Measurements from ENCODE around the gene COPE.
A peak's percentile ranks its signal among the peaks of the same experiment; 100 is the strongest.

Gene COPE

DNA sequence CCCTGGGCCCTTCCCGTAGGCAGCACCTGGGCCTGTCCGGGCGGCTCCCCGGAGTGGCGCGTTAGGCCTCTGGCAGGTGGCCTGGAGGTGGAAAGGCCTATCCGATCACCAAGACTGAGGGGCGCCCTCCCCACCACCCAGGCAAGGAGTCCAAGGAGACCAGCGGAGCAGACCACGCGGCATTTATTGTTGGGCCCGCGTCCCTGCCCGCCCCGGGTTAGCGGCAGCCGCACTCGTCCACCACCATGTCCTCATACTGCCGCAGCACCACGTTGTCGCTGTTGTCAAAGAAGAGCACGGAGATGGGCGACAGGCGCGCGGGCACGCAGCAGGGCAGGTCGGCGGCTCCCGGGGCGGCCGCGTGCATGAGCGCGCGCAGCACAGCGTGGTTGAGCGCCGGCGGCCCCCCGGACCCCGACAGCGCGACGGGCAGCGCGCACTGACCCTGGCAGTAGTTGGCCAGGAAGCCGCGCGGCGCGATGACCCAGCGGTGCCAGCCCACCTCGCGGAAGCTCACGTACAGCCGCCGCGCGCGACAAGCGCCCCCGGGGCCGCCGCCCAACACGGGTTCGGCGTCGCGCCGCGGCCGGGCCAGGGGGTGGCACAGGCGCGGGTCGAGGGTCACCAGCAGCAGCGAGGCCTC lies 50.7 kb downstream of the COPE start:
- TF ChIP-seq TAF1 (IDR thresholded peaks at IDR 0.05; ENCODE audit: borderline replicate concordance, low read depth, low read length): no peak
- no peak for TF ChIP-seq POLR2A (IDR thresholded peaks at IDR 0.05; ENCODE audit: low read depth, low read length)
- no peak for TF ChIP-seq POLR2AphosphoS5 (IDR thresholded peaks at IDR 0.05; ENCODE audit: low read depth, low read length)
- FAIRE-seq: no peak
- no peak for DNase-seq (ENCODE audit: insufficient read length)

DNA sequence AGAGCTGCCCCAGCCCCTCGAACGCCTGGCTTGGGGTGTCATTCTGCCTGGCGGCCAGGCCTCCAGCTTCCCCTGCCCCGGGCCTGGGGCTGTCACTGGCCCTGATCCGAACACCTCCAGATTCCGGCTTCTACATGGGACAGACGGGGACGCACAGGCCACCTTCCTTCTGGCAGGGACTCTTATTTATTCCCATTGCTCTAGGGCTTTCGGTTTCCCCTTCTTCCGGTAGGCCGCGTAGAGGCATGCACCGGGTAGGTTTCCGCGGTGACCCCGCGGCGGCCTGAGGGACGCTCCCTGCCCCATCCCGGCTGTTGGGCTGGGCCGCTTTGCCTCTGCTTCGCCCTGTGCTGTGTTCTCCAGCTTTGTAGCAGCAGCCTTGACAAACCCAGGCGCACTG lies 51.4 kb downstream of the COPE start:
- DNase-seq (ENCODE audit: insufficient read length) (no peak), FAIRE-seq (no peak)
- TF ChIP-seq POLR2AphosphoS5 (IDR thresholded peaks at IDR 0.05; ENCODE audit: low read depth, low read length) (no peak), POLR2A (IDR thresholded peaks at IDR 0.05; ENCODE audit: low read depth, low read length) (no peak), TAF1 (IDR thresholded peaks at IDR 0.05; ENCODE audit: borderline replicate concordance, low read depth, low read length) (no peak)

DNA sequence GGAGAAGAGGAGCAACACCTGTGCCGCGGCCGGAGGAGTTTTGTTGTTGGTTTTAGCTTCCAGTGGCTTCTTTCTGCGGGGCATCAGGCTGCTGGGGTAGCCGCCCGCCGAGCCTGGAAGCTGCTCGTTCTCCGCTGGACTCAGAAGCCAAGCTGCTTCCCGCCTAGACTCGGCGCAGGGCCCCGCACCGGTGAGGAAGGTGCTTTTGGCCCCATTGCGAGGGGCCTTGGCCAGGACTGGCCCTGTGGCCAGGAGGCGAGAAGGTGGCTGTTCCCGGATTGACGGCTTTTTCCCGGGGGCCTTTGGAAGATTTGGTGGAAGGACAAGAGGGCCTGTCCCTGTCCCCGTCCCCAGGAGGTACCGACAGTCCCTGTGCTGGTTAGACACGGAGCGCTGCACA lies 52.0 kb downstream of the COPE start:
- TF ChIP-seq POLR2A (IDR thresholded peaks at IDR 0.05; ENCODE audit: low read depth, low read length) (no peak), POLR2AphosphoS5 (IDR thresholded peaks at IDR 0.05; ENCODE audit: low read depth, low read length) (no peak), TAF1 (IDR thresholded peaks at IDR 0.05; ENCODE audit: borderline replicate concordance, low read depth, low read length) (no peak)
- FAIRE-seq: no peak
- DNase-seq (ENCODE audit: insufficient read length): no peak

DNA sequence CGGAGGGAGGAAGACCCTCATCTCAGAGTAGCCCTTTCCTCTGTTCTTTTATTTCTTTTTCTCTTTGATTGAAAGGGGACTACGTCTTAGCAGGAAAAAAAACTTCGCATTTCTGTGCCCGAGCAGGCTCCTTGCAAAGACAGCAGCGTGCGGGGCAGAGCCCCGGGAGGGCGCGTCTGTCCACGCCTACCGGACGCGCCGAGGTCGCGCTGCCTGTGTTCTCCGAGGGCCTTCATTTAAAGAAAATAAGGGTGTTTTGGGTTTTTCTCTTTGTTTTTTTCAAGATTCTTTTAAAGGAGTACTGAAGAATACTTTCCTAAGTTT lies 52.4 kb downstream of the COPE start:
- DNase-seq (ENCODE audit: insufficient read length) (no peak), FAIRE-seq (no peak)
- TF ChIP-seq TAF1 (IDR thresholded peaks at IDR 0.05; ENCODE audit: borderline replicate concordance, low read depth, low read length) (no peak), POLR2A (IDR thresholded peaks at IDR 0.05; ENCODE audit: low read depth, low read length) (no peak), POLR2AphosphoS5 (IDR thresholded peaks at IDR 0.05; ENCODE audit: low read depth, low read length) (no peak)

DNA sequence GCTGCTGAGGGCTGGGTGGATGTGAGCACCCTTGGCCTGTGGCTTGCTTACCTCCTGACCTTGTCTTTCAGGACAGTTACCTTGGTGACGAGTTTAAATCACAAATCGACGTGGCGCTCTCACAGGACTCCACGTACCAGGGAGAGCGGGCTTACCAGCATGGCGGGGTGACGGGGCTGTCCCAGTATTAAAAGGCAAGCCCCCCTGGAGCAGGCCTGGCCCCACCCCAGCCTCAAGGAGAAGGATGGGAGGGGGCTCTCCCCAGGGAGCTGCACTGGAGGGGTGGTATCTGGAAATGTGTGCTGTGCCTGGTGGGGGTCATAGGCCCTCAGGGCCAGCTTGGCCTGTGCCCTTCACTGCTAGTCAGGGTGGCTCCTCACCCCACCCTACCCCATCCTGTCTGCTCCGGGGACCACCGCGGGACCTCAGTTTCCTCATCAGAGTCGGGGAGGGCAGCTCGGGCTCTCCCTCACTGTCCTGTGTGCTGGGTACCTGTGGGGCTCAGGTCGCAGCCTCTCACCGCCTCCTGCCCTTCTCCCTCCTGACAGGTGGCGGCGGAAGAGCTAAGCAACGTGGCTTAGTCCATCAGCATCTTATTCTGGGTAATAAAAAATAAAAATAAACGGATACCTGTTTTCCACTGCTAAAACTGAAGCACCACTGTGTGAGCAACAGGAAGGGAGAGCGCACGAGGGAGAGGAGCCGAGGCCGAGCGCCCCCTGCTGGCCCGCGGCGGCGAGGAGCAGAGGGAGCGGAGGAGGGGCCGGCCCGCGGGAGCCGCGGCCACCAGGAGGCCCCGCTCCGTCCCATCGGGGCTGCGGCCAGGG lies 53.0 kb downstream of the COPE start:
- FAIRE-seq (no peak), DNase-seq (ENCODE audit: insufficient read length) (peak; percentile 87)
- TF ChIP-seq TAF1 (IDR thresholded peaks at IDR 0.05; ENCODE audit: borderline replicate concordance, low read depth, low read length): no peak
- 0 out of 2 replicates have a peak, but pooled peaks have one; percentile 0 for TF ChIP-seq POLR2A (IDR thresholded peaks at IDR 0.05; ENCODE audit: low read depth, low read length)

DNA sequence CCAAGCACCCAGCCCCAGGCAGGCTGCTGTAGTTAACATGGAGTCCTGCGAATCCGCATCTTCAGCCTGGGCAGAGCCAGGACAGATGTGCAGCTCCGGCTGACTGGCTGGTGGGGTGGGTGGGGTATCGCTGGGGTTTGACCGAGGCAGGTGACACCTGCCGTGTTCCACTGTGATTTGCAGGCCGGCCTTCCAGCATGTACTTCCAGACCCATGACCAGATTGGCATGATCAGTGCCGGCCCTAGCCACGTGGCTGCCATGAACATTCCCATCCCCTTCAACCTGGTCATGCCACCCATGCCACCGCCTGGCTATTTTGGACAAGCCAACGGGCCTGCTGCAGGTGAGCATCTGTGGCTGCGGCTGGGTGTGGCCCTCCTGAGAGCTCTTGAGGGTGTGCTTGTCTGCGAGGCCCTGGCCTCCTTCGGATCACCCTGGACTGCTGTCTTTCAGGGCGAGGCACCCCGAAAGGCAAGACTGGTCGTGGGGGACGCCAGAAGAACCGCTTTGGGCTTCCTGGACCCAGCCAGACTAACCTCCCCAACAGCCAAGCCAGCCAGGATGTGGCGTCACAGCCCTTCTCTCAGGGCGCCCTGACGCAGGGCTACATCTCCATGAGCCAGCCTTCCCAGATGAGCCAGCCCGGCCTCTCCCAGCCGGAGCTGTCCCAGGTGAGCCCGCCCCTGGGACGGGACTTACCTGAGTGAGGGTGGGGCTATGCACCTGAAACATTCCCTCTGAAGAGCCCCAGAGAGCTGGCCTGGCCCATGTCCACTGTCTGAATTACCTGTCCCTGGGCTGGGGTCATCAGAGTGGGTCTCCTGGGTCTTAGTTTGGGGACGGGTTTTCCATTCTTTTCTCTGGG lies 53.8 kb downstream of the COPE start:
- DNase-seq (ENCODE audit: insufficient read length) (no peak), FAIRE-seq (no peak)
- TF ChIP-seq POLR2A (IDR thresholded peaks at IDR 0.05; ENCODE audit: low read depth, low read length): no peak
- TF ChIP-seq POLR2AphosphoS5 (IDR thresholded peaks at IDR 0.05; ENCODE audit: low read depth, low read length): no peak
- no peak for TF ChIP-seq TAF1 (IDR thresholded peaks at IDR 0.05; ENCODE audit: borderline replicate concordance, low read depth, low read length)

DNA sequence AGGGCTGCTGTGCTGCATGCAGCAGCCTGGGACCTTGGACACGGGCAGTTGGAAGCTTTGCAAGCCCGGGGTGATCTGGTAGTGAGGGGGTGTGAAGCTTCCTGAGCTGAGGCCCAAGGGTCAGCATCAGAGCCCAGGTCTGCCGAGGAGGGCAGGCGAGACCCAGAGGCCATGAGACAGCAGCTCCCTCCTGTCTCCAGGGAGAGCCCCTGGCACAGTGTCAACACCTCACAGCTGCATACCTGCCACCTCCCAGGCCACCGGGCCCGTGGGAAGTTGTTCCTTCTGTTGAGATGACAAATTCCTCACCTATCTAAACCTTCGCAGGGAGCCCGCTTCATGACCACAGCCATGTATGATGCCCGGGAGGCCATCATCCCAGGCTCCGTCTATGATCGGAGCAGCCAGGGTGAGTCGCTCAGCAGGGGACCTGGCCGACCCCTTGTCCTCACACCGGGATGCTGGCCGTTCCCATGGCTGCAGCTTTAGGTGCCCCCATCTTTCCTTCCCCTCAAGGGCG lies 55.3 kb downstream of the COPE start:
- FAIRE-seq (no peak), DNase-seq (ENCODE audit: insufficient read length) (no peak)
- TF ChIP-seq POLR2AphosphoS5 (IDR thresholded peaks at IDR 0.05; ENCODE audit: low read depth, low read length): no peak; the same call in 1 of the 2 replicates
- TF ChIP-seq POLR2A (IDR thresholded peaks at IDR 0.05; ENCODE audit: low read depth, low read length): peak; percentile 47; the same call in 1 of the 2 replicates
- TF ChIP-seq TAF1 (IDR thresholded peaks at IDR 0.05; ENCODE audit: borderline replicate concordance, low read depth, low read length): no peak

DNA sequence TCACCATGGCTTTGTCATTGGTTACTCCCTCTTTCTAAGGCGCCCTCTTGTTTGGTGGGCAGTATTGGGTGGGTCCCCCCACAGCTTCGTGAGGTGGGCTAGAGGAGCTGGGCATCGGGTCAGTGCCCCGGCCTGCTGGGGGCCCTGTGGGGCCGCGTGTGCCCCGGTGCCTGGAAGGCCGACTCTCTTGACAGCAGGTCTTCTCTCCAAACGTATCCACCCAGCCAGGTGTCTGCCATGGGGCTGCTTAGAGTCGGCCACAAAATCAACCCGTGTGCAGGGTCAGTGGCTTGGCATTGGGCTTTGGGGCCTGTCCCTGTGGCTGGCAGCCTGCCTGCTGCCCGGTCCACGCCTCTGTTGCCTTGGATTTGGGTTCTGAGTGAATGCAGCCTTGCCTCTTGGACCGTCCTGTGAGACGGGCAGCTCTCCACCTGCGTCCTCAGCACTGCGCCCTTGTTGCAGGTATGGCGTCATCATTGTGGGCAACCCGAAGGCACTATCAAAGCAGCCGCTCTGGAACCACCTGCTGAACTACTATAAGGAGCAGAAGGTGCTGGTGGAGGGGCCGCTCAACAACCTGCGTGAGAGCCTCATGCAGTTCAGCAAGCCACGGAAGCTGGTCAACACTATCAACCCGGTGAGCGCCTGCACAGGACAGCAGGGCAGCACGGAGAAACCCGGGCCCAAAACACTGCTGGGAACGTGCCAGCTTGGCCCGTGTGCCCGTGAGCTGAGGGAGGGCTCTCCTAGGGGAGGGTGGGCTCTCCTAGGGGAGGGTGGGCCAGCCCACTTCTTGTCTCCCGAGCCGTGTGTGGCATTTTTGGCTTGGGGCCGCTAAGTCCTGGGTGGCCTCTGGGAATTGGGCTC lies 56.0 kb downstream of the COPE start:
- TF ChIP-seq POLR2A (IDR thresholded peaks at IDR 0.05; ENCODE audit: low read depth, low read length): no peak
- no peak for TF ChIP-seq TAF1 (IDR thresholded peaks at IDR 0.05; ENCODE audit: borderline replicate concordance, low read depth, low read length)
- no peak; the same call in 1 of the 2 replicates for TF ChIP-seq POLR2AphosphoS5 (IDR thresholded peaks at IDR 0.05; ENCODE audit: low read depth, low read length)
- DNase-seq (ENCODE audit: insufficient read length) (no peak), FAIRE-seq (no peak)

DNA sequence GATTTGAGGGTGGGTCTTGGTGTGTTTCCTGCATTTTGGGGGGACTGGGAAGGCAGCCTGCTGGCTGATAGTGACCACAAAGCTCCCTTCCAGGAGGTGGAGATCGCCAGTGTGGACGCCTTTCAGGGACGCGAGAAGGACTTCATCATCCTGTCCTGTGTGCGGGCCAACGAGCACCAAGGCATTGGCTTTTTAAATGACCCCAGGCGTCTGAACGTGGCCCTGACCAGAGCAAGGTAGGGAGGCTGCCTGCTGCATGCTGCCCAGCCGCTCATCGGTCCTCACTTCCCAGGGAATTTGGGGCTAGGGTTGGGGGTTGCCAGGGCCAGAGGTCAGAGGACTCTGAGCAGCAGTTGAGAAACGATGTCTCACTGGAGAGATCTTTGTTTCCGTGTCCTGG lies 57.3 kb downstream of the COPE start:
- FAIRE-seq (no peak), DNase-seq (ENCODE audit: insufficient read length) (no peak)
- no peak for TF ChIP-seq POLR2A (IDR thresholded peaks at IDR 0.05; ENCODE audit: low read depth, low read length)
- no peak for TF ChIP-seq POLR2AphosphoS5 (IDR thresholded peaks at IDR 0.05; ENCODE audit: low read depth, low read length)
- TF ChIP-seq TAF1 (IDR thresholded peaks at IDR 0.05; ENCODE audit: borderline replicate concordance, low read depth, low read length): no peak

DNA sequence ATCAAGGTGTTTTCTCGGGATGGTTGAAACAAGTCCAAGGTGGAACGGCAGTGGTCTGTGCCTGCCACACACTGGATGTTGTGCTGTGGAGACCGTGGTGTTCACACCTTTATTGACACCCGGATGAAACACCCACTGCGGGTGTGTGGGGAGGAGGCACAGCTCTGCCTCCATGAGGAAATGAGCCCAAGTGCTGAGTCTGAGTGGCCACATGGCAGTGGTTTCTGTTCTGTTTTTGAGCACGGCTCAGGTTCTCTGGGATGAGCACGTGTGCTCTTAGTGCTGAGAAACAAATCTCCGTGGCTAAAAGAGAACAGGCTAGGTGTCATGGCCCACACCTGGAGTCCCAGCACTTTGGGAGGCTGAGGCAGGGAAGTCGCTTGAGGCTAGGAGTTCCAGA lies 58.0 kb downstream of the COPE start:
- DNase-seq (ENCODE audit: insufficient read length) (no peak), FAIRE-seq (peak; percentile 27)
- no peak for TF ChIP-seq POLR2A (IDR thresholded peaks at IDR 0.05; ENCODE audit: low read depth, low read length)
- no peak for TF ChIP-seq TAF1 (IDR thresholded peaks at IDR 0.05; ENCODE audit: borderline replicate concordance, low read depth, low read length)
- TF ChIP-seq POLR2AphosphoS5 (IDR thresholded peaks at IDR 0.05; ENCODE audit: low read depth, low read length): no peak

Measured in GM12892 (cell line).